ENCODE measurements around the gene KCNH3.

DNA sequence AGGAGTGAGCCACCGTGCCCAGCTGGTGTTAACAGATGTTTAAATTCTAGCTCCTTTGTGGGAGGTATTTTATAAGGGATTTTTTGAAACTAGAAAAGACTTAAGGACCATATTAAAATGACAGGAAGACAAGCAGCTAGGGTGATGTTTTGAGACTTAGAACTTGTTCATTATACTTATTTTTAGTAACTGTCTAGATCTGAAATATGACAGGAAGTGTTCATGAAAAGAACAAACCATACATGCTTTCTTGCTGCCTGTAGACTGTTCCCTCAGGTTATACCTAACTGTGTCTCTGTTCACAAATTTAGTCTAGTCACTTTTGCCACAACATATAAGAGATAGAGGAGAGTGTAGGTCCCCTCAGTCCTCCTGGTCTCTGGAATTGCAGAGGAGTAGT, 36.9 kb upstream of the KCNH3 start:
- TF ChIP-seq, protein P1, sequence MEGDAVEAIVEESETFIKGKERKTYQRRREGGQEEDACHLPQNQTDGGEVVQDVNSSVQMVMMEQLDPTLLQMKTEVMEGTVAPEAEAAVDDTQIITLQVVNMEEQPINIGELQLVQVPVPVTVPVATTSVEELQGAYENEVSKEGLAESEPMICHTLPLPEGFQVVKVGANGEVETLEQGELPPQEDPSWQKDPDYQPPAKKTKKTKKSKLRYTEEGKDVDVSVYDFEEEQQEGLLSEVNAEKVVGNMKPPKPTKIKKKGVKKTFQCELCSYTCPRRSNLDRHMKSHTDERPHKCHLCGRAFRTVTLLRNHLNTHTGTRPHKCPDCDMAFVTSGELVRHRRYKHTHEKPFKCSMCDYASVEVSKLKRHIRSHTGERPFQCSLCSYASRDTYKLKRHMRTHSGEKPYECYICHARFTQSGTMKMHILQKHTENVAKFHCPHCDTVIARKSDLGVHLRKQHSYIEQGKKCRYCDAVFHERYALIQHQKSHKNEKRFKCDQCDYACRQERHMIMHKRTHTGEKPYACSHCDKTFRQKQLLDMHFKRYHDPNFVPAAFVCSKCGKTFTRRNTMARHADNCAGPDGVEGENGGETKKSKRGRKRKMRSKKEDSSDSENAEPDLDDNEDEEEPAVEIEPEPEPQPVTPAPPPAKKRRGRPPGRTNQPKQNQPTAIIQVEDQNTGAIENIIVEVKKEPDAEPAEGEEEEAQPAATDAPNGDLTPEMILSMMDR (conservative IDR thresholded peaks at IDR 0.05; ENCODE audit: low read depth in 2 of 2) = no peak
- TF ChIP-seq EZH2phosphoT487 (IDR thresholded peaks at IDR 0.05; ENCODE audit: unreplicated experiment) (no peak), ZNF331 (CRISPR knock-in tag; IDR thresholded peaks at IDR 0.05; ENCODE audit: low read depth) (no peak), POLR2AphosphoS5 (IDR thresholded peaks at IDR 0.05; ENCODE audit: low read depth) (no peak), STAT1 (IDR thresholded peaks at IDR 0.05; ENCODE audit: unreplicated experiment) (no peak), EZH2 (IDR thresholded peaks at IDR 0.05; ENCODE audit: low read depth, unreplicated experiment) (no peak), NANOG (IDR thresholded peaks at IDR 0.05; ENCODE audit: borderline replicate concordance) (no peak)
- TF ChIP-seq, protein P2, sequence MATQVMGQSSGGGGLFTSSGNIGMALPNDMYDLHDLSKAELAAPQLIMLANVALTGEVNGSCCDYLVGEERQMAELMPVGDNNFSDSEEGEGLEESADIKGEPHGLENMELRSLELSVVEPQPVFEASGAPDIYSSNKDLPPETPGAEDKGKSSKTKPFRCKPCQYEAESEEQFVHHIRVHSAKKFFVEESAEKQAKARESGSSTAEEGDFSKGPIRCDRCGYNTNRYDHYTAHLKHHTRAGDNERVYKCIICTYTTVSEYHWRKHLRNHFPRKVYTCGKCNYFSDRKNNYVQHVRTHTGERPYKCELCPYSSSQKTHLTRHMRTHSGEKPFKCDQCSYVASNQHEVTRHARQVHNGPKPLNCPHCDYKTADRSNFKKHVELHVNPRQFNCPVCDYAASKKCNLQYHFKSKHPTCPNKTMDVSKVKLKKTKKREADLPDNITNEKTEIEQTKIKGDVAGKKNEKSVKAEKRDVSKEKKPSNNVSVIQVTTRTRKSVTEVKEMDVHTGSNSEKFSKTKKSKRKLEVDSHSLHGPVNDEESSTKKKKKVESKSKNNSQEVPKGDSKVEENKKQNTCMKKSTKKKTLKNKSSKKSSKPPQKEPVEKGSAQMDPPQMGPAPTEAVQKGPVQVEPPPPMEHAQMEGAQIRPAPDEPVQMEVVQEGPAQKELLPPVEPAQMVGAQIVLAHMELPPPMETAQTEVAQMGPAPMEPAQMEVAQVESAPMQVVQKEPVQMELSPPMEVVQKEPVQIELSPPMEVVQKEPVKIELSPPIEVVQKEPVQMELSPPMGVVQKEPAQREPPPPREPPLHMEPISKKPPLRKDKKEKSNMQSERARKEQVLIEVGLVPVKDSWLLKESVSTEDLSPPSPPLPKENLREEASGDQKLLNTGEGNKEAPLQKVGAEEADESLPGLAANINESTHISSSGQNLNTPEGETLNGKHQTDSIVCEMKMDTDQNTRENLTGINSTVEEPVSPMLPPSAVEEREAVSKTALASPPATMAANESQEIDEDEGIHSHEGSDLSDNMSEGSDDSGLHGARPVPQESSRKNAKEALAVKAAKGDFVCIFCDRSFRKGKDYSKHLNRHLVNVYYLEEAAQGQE (IDR thresholded peaks at IDR 0.05; ENCODE audit: unreplicated experiment) = no peak

All from GM23338 (cell line).